Measurements from ENCODE around the gene COLGALT1.

The COLGALT1 gene

DNA sequence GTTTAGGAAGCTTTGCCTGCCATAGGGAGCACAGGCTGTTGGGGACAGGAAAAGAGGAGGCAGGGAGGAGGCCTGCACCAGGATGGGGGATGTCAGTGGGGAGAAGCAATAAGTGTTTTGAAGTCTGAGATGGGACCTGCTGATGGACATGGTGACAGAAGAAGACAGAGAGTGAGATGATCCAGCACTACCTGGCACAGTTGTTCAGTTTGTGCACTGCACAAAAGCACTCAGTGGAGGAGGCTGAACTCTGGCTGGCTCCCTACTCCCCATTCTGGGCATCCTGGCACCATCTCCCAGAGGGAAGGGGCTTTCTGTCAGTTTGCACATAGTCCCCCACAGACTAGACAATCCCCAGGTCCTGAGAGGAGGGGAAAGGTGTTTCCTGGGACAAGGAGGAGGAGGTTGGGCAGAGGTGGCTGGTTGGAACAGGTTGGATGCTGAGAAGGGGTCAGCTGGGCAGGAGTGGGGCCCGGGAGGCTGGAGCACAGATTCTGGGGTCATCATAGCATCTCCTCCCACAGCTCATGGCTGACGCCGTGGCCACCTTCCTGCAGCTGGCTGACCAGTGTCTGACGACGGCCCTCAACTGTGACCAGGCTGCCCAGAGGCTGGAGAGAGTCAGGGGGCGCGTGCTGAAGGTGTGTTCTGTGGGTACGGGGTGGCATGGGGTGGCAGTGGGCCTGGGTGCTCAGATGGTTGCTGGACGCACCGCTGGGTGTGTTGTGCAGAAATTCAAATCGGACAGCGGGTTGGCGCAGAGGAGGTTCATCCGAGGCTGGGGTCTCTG lies 12.5 kb upstream of the COLGALT1 start:
- no peak overlapping the region for H3K27ac ChIP-seq
- TF ChIP-seq, protein P1, sequence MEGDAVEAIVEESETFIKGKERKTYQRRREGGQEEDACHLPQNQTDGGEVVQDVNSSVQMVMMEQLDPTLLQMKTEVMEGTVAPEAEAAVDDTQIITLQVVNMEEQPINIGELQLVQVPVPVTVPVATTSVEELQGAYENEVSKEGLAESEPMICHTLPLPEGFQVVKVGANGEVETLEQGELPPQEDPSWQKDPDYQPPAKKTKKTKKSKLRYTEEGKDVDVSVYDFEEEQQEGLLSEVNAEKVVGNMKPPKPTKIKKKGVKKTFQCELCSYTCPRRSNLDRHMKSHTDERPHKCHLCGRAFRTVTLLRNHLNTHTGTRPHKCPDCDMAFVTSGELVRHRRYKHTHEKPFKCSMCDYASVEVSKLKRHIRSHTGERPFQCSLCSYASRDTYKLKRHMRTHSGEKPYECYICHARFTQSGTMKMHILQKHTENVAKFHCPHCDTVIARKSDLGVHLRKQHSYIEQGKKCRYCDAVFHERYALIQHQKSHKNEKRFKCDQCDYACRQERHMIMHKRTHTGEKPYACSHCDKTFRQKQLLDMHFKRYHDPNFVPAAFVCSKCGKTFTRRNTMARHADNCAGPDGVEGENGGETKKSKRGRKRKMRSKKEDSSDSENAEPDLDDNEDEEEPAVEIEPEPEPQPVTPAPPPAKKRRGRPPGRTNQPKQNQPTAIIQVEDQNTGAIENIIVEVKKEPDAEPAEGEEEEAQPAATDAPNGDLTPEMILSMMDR (conservative IDR thresholded peaks at IDR 0.05) = no peak

DNA sequence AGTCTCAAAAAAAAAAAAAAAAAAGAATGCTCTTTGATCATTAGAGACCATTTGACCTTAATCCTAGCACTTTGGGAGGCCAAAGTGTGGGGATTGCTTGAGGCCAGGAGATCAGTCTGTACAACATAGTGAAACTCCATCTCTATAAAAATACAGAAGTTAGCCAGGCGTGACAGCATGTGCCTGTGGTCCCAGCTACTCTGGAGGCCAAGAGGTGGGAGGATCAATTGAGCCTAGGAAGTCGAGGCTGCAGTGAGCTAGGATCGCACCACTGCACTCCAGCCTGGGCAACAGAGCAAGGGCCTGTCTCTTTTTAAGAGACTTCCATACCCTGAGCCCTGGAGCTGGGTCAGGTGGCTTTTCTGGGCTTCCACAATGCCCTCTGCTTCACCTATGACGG lies 11.5 kb upstream of the COLGALT1 start:
- H3K27ac ChIP-seq = no peak overlapping the region
- TF ChIP-seq, protein P1 (conservative IDR thresholded peaks at IDR 0.05) = no peak

DNA sequence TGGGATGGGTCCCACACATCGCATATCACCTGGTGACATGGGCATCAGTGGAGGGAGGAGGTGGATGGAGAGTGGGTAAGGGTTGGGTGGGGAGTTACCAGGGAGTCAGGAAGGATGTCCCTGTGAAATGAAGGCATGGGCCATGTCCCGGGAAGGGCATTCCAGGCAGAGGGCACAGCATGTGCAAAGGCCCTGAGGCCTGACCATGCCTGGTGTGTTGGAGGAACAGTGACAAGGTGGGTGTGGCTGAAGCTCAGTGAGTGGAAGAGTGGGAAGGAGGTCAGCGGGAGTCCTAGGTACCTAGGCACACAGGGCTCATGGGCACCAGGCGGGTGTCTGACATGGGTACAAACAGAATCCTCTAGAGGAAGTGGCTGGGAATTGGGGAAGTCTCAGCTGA lies 11.0 kb upstream of the COLGALT1 start:
- TF ChIP-seq, protein P1 (conservative IDR thresholded peaks at IDR 0.05) = no peak

DNA sequence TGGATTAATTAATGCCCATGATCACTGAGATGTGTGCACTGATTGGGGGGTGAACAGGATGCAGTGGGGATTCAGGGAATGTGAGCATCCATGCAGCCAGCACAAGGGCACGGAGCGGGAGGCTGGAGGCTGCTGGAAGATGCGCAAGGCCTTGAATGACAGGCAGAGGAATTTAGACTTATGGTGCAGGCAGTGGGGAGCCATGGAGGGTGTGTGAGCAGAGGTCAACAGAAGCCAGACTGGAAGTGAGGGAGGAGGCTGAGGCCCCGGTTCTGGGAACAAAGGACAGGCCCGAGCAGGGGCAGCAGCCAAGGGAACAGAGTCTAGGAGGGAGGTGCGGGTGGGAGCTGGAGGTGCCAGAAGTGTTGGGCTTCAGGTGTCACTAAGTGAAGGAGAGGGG lies 7.3 kb upstream of the COLGALT1 start:
- no peak overlapping the region for H3K27ac ChIP-seq
- TF ChIP-seq, protein P1 (conservative IDR thresholded peaks at IDR 0.05) = no peak

More for the DNA sequence above, 11.0 kb upstream of the COLGALT1 start:
- H3K27ac ChIP-seq = no peak overlapping the region

DNA sequence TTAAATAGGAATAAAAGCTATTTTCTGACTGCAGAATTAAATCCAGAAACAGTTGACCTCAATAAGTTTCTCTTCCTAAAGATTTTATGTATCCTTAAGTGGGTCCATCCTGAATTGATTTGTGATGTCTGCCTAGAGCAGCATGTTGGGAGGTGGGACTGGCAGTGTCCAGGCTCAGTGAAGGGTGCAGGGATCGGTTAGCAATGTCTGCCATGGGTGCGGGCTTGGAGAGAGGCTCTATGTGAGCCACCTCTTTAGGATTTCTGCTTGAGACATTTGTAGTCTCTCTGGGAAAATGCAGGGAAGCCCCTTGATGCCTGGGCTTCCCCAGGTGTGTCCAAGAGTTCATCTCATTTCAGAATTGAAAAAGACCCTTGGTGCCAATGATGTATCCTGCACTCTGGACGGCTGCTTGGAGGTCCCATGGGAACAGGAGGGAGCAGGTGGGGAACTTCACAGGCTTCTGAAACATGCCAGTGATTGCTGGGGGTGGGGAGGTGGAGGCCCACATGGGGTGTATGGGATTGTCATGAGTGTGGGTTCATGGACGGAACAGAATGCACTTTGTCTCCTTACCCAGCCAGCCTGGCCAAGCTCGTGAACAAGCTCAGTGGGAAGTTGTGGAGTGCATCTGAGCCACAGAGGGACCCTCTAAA lies 6.2 kb upstream of the COLGALT1 start:
- TF ChIP-seq, protein P1 (conservative IDR thresholded peaks at IDR 0.05) = no peak
- H3K27ac ChIP-seq = no peak overlapping the region

DNA sequence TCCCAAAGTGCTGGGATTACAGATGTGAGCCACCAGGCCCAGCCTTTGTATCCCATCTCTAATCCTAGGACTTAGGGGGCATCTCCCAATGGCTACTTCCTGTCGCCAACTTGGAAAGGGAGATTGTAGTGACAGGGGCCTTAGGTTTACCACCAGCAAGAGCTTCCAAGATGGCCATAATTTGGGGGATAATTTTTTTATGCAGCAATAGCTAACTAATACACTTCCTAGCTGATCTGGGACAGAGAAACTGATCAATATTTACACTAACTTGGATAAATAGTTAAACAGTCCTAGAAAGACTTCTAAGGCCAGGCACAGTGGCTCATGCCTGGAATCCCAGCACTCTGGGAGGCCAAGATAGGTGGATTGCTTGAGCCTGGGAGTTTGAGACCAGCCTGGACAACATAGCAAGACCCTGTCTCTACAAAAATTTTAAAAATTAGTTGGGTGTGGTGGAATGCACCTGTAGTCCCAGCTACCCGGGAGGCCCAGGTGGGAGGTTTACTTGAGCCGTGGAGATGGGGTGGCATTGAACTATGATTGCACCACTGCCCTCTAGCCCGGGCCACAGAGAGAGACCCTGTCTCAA lies 5.3 kb upstream of the COLGALT1 start:
- TF ChIP-seq, protein P1 (conservative IDR thresholded peaks at IDR 0.05) = no peak
- no peak overlapping the region for H3K27ac ChIP-seq

DNA sequence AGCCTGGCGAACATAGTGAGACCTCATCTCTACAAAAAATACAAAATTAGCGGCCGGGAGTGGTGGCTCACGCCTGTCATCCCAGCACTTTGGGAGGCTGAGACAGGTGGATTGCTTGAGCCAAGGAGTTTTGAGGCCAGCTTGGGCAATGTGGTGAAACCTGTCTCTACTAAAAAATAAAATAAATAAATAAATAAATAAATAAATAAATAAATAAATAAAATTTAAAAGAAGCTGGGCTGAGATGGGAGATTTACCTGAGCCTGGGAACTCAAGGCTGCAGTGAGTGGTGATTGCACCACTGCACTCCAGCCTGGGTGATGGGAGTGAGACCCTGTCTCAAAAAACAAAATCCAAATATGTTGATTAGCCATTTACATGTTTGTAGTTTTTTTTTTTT lies 2.7 kb upstream of the COLGALT1 start:
- peak overlapping the region; percentile 47 for H3K27ac ChIP-seq

All from VCaP (cell line).